Measurements from ENCODE around the gene MED26. TPM values are rescaled to one million over a fixed set of nuclear protein-coding genes. Genes with fewer than 3 reads are reported as not detected.

Gene MED26
- total and polyA plus RNA-seq, 2 of the 13 experiments (the other 11 are each of a cell fraction or from before 2014, with no cell fraction given): 3.5 to 3.8 TPM

DNA sequence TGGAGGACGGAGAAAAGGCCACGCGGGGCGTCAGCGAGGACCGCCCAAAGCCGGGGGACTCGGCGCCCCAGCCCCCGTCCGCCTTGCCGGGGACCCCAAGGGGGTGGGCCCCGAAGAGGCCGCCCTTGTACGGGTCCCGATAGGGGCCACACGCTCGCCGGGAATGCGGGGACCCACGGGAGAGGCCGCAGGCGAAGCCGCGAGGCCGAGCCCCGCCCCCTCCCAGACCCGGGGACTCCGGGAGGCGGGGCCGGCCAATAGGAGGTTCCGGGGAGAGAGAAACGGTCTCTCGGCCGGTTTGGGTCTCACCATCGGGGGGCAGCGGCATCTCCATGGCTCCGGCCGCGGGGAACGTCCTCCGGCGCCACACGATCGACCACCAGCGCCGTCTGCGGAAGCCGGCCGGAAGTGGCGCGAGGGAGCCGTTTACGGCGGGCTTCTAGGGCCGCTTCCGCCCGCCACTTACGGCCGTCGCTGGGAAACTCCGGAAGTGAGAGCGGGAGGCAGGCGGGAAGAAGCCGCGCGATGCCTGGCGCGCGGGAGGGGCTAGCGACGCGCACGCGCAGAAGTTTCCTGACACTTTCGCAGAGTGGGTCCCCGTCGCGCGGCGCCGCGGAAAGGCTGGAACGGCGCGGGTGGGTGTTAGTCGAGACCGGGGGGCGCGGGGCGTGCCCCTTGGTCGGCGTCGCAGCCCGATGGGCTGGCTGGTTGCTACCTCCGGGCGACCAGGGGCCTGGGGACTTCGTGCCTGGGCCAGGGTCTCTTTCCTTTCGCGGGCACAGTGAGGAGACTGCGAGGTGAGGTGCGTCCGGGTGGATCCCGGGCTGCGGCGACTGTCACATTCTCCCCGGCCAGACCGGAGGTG lies 85.7 kb downstream of the MED26 start, which contains the start of gene CHERP (continued):
- TF ChIP-seq MAX (IDR thresholded peaks at IDR 0.05) (peak; percentile 74), MTA1 (CRISPR knock-in tag; IDR thresholded peaks at IDR 0.05; ENCODE audit: borderline replicate concordance) (0 out of 2 replicates have a peak, but pooled peaks have one; percentile 17), GLI4 (CRISPR knock-in tag; IDR thresholded peaks at IDR 0.05; ENCODE audit: borderline replicate concordance) (peak; percentile 81; the same call in 1 of the 2 replicates), ZNF563 (CRISPR knock-in tag; IDR thresholded peaks at IDR 0.05) (peak; percentile 66), ZFX (CRISPR knock-in tag; IDR thresholded peaks at IDR 0.05; ENCODE audit: low read depth) (peak; percentile 93), ISX (CRISPR knock-in tag; conservative IDR thresholded peaks at IDR 0.05) (peak; percentile 78; the same call in 1 of the 2 replicates), BRF2 (CRISPR knock-in tag; IDR thresholded peaks at IDR 0.05) (peak; percentile 78; the same call in 1 of the 2 replicates), AKNA (CRISPR knock-in tag; IDR thresholded peaks at IDR 0.05; ENCODE audit: borderline replicate concordance) (0 out of 2 replicates have a peak, but pooled peaks have one; percentile 21), ZZZ3 (CRISPR knock-in tag; IDR thresholded peaks at IDR 0.05; ENCODE audit: borderline replicate concordance) (peak; percentile 63; the same call in 1 of the 2 replicates), MAF1 (CRISPR knock-in tag; IDR thresholded peaks at IDR 0.05; ENCODE audit: borderline replicate concordance) (peak; percentile 80; the same call in 1 of the 2 replicates), ZSCAN21 (CRISPR knock-in tag; IDR thresholded peaks at IDR 0.05; ENCODE audit: borderline replicate concordance) (peak; percentile 69), CAMTA2 (CRISPR knock-in tag; IDR thresholded peaks at IDR 0.05; ENCODE audit: borderline replicate concordance) (peak; percentile 75; the same call in 1 of the 2 replicates), ZNF639 (CRISPR knock-in tag; conservative IDR thresholded peaks at IDR 0.05) (peak; percentile 83; the same call in 1 of the 2 replicates), ZNF710 (CRISPR knock-in tag; IDR thresholded peaks at IDR 0.05; ENCODE audit: borderline replicate concordance) (peak; percentile 69; the same call in 1 of the 2 replicates), ZNF598 (CRISPR knock-in tag; IDR thresholded peaks at IDR 0.05; ENCODE audit: borderline replicate concordance) (0 out of 2 replicates have a peak, but pooled peaks have one; percentile 45), PHF8 (CRISPR knock-in tag; IDR thresholded peaks at IDR 0.05) (peak; percentile 93), PPARG (CRISPR knock-in tag; conservative IDR thresholded peaks at IDR 0.05) (0 out of 2 replicates have a peak, but pooled peaks have one; percentile 35)
